Stimulated activated CD4-positive, alpha-beta T cell treated with anti-CD3 and anti-CD28 coated beads, TNF-alpha, amount 100 ng/mL, for 4 hours (primary cell): ENCODE results near the gene PTPRD.

ENCODE experiments used
- DNase-seq, 3 experiments: peaks; one replicate each; pipeline ENCODE4 v3.0.0-alpha.2; 2020; ENCODE audit warnings: low read depth in 3 of 3

PTPRD gene

DNA sequence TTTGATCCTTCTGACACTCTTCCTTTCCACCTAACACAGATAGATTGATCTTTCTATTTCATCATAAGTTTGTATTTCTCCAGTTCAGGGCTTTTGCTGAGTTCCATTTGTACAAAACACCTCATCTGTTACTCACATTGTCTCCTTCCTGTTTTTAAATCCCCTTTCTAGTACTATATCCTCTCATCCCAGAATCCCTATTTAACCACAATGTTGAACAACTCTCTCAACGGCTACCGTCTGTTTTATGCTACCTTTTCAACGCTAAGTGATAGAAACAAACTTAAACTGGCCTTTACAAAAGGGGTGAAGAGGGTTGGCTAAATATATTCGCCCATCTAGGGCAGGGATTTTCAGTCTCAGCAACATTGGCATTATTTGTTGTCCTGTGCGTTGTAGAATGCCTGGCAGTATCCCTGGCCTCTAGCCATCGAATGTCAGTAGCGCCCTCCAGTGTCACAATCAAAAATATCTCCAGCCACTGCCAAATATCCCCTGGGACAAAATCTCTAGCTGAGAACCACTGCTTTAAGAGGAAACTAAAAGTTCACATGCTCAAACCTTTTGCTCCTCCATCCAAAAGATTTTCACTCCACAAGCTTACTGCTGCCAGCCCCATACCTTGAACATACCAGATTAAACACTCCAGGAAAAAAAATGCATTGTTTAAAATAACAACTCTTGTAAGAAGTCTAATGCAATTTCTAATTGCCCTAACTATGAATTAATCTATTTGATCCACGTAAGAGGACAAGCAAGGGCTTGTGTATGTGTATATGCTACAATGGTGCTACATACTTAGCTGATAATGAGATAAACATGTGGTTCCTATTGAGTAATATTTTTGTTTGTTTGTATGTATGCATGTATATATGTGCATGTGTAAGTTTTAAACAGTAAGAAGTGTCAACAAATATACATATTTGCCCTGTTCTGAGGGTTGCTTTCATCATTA lies 344.0 kb downstream of the PTPRD start:
- DNase-seq, result no peak

DNA sequence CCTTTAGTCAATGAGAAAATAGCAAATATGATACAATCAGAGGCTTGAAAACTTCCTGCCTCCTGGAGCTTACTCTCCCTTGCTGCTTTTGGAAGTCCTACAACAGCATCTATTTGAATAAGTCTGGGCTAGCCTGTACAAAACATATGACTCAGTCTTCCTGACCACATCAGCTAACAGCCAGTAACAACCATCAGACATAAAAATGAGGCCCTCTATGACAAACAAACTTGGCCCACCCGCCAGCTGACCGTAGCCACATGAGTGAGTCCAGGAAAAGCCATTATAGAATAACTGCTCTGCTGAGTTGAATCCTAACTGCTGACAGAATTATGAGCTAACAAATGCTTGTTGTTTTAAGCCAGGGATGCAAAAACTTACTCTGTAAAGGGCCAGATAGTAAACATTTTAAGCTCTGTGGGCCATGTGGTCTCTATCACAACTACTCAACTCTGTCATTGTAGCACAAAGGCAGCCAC lies 347.6 kb downstream of the PTPRD start:
- DNase-seq, result no peak

DNA sequence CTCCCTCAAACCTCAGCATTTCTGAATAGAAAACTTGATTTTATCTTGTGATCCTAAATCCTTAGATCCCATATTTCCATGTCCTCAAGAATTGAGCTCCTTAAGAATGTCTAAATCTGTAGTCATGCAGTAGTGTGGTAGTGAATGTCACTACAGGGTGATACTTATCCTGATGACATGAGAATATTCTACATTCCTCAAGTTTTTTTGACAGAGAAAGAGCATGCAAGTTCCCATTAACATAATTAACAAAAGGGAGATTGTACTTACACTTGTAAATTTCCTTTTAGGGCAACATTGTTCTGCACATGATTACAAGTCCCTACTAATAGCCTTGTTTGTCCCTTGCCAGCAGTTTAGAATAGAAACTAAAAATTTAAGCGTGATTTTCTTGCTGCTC lies 352.3 kb downstream of the PTPRD start:
- no peak for DNase-seq

DNA sequence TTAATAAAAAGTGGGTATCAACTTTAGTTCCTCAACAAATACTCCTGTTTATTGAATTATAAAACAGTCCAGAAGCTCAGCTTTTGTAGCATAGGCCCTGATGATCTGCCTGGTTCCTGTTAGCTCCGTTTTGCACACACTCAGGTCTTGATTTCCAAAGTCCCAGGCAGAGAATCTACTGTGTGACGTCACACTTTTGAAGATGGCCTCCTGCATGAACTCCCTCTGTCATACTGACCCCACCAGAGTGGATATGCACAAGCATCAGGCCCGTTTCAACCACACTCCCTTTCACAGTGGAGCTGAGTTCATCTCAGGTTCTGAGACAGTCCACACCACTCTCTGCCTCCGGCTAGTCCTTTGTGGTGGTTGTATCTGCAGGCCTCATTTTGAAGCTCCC lies 353.1 kb downstream of the PTPRD start:
- no peak for DNase-seq

DNA sequence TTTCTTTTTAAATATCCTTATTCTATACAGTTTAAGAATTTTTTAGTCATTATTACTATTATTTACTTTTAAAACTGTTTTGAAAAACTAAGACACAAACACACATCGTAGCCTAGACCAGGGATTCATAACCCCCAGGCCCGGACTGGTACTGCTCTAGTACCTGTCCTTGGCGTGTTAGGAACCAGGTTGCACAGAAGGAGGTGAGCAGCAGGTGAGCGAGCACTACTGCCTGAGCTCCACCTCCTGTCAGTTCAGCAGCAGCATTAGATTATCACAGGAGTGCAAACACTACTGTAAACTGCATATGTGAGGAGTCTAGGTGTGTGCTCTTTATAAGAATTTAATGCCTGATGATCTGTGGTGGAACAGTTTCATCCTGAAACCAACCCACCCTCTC lies 357.0 kb downstream of the PTPRD start:
- DNase-seq, result no peak

DNA sequence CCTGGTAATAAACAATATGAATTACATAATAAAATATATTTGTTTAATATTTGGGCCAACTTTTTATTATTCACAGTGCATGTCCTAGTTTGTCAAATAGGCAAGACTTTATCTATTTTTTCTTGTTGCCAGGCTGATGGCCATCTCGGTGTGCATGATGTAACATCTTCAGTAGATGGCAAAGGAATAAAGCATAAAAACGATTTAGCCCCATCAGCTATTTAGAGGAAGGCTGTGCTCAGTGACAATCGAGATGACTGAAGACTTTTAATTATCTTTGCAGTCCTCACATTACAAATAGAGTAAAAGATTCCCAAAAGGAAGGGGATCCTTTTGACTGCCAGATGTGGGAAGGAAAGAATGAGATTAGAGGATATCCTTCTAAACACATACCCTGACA lies 358.5 kb downstream of the PTPRD start:
- no peak for DNase-seq

DNA sequence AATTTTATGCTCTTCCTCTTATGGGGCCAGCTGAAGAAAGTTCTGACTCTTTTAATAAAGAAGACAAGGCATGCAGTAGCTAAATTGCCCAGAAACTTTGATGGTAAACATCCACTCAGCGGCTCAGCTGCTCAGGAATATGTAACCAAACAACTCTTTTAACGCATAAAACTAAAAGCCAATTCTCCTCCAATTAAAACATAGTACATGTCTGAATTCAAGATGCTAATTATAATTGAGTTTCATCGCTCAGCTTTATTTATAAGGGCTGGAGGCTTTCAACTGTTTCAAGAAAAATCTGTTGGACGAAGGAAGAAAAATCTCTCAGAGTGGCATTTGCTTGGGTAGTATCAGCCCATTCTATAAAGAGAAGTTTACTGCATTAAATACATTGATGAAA lies 359.5 kb downstream of the PTPRD start:
- DNase-seq, result no peak

DNA sequence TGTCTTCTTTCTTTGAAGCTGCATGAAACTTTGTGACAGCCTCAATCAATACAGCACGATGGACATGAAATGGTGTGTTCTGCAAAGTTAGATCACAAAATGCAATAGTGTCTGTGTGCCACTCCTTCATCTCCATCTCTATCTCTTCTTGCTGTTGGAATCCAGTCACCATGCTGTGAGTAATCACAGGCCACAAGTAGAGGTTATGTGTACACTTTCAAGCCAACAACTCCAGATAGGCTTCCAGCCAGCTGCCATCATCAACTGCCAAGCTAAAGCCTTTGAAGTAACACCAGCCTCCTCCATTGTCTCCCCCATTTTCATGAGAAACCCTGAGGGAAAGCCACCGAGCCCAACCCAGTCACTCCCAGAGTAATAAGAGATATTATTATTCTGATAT lies 360.6 kb downstream of the PTPRD start:
- DNase-seq, result no peak

DNA sequence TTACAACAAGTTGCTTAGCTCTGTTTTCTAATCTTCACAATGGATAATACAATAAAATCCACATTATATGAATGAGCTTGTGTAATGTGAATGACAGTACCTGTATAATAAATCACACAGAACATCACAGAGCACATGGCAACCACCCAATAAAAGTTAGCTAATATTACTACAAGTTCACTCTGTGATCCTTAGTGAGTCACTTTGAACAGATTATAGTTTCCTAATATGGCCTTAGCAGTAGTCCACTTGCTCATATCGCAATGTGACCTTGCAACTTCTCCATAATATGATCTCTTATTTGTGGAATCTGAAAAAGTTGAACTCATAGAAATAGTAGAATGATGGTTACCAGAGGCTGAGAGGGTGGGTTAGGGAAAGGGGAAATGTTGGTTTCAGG lies 361.3 kb downstream of the PTPRD start:
- no peak for DNase-seq

DNA sequence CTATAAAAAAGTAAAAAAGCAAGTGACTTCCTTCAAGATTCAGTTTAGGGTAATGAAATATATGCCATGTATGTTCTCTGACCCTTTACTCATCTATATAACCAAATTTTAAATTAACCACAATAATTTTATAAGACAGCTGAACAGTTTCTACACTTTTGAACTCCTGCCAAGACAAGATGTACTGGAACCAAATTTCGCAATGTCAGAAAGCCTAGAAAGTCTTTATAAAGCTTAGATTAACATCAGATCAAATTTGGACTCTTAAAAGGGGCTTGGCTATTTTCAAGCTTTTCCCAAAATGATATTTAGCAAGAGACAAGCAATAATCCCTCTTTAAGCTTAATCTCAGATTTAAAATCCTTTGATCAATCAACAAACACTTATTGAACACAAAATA lies 362.6 kb downstream of the PTPRD start:
- no peak for DNase-seq

DNA sequence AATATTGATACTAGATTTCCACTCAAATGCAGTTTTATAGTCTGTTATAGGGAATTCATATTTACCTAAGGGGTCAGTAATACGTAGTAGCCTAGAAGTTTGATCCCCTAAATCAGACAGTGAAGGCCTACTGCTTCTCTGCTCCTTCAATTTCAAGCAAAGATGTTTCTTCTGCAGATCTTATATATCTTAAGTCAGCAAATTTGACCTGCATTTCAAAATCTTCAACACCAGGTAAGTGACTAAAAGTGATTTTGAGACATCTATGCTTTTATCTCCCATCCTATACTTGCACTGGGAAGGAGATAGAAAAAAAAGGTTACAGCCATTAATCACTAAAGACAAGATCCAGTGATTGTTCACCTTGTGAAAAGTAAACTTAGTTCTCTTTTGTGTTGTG lies 363.9 kb downstream of the PTPRD start:
- DNase-seq, result no peak

DNA sequence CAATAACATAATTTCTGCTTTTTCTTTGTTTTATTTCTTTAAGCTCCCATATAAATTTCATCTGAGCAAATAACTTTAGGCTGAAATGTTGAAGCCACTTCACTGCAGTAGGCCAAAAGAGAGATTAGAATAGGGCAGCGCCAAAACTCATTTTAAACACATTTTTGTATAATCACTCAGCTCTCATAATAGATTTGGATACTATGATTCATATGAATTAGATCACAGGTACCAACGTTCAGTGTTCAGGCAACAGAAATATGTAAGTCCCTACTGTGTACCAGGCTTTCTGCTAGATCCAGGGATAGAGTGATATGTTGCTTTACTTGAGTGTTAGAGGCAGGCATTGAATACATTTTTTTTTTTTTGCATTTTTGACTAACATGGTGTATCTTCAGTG lies 370.5 kb downstream of the PTPRD start:
- no peak for DNase-seq

DNA sequence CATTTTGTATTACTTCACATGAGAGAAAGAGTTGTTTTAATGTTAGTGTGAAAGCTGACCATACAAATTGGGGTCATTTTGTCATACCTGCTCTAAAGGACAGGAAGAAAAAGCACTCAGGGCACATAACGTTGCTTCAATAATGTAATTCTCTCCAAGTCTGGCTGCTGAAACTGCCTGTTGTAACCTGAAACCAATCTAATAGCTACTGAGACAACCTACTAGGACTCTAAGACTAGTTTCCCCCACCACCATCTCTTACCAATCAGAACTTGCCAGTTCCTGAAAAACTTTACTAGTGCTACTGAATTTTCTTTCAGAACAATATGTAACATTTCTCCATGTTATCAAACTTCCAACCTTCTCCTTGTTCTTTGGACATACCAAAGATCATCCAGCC lies 374.7 kb downstream of the PTPRD start:
- DNase-seq, result no peak

DNA sequence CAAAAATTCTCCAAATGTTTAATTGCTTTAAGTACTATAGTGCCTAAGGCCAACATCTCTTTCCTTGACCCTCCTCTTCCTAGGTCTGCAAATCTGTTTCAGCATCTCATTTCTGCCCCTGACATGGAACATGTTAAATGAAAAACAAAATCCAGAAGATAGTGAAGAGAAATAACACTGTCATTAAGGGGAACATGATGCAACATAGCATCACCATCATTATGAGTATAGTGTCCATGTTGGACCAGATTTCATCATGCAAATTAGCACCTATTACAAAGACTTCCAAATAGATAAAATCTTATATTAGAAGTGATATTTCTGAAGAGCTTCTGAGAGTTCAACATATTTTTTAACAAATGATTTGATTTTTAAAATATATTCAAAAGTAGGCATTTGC lies 375.2 kb downstream of the PTPRD start:
- DNase-seq, result no peak

DNA sequence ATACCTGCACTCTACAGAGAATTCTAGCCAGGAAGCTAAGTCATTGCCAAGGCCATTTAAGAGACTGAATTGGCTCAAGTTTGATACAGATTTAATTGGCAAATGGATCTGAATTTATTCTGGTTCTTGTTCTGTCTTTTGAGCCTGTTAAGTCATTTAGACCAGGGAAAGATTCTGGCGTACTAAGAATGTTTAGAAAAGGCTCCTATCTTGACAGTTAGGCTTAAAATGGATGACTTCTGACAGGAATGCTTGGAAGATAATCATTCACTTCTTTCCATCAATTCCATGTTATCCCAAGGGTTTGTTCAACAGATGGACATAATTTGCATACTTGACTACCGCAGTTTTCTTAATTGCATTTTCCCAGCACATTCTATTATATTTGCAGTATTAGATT lies 376.6 kb downstream of the PTPRD start:
- DNase-seq, result no peak

DNA sequence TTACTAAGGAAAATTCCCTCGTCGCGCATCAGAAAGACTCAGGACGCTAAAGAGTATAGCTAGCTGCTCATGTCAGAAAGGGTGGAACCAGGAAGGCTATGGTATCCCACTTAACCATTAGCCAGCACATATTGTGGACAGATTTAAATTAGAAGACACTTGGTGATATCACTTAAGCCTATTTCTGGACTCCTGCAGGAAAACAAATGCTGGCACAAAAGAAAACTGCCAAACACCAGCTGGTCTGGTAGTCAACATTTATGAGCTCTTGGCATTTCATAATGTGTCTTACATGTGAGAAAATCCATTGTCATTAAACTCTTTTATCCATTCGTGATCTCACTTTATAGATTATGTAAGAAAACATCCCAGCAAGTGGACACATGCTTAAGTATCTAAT lies 377.4 kb downstream of the PTPRD start:
- DNase-seq, result no peak

DNA sequence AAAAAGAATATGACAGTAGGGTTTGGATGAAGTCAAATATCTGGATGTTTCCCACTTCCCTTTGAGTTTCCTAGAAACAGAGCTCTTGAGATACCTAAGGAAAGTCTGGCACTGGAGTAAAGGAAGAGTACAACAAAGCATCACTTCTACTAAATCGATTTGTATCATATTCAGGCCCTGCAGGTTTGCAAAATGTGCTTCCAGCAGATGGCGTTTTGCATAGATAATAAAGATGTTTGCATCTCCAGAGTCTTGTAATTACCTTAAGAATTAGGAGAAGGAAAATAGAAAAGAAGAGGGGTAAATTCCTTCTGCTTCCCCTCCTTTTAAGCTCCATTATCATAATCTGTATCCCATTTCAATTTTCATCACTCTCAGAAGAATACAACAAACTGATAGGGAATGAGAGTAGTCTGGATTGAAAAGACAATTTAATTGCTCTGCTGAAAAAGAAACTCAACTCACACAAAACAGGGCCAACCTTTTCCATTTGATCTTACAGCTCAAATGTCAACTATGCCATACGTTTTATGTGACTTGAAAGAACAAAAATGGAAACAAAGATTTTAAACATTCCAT lies 380.4 kb downstream of the PTPRD start:
- DNase-seq, result no peak

DNA sequence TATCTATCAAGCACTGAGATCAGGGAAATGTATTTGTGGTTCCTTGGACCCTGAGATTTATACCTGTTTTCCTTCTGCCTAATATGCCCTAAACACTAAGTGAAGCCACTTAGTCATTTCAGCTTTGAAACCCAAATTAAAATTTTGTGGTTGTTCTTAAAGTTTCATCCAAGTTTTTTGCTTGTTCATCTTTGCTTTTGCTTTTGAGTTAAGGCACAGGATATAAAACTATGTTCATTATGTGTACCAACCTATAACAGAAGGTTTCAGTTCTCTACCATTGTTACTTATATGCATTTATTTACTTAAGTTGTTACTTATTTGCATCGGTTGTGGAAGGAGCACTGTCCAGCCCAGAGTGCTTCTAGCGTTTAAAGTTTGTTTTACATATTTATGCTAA lies 382.3 kb downstream of the PTPRD start:
- no peak for DNase-seq

DNA sequence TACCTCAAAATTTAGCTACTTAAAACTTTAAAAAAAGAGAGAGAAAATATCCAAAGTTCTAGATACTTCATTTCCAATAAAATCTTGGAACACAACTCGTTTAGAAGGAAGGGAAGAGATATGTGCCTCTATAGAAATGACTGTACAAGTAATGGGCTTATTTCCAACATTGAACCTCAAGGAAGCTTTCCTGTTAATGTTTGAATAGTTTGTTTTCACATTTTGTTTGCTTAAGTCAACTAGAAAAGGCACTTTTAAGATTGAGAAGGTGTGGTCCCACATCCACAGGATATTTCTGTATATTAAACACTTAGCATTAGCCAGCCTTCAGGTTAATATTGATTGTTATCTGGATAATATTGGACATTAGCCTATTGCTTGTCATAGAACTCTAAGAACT lies 384.7 kb downstream of the PTPRD start:
- DNase-seq, result no peak

DNA sequence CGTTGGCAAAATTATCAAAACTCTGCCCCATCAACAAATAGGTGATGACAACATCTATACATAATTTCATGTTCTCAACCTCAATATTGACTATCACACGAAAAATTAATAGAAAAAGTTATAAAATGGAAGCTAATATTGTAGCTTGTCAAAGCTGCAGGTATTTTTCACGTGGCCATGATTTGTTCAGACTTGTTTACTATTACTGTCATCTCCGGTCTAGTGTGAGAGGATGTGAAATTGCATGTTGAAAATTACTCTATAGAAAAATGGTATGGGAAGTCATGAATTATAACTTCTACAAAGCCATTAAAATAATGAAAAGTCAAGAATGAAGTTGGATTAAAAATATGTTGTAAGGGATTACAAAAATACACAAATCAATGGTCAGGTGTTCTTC lies 385.8 kb downstream of the PTPRD start:
- DNase-seq, result no peak

DNA sequence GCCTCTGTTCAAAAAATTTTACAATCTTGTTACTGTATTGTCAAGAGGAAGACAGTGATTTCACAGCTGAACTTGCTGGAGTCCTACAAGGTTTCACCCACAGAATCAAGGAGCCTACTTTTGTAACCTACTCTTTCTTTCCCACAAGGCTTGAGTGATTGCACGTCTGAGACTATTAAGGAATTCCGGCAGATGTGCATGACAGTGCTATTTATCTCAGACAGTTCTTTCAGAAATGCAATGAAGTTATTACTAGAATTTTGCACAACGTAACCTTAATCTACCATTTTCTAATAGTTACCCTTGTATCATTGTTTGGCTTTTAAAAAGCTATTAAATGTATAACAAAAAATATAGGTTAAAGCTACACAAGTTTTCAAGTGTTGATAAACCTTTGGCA lies 400.1 kb downstream of the PTPRD start:
- DNase-seq, result no peak

DNA sequence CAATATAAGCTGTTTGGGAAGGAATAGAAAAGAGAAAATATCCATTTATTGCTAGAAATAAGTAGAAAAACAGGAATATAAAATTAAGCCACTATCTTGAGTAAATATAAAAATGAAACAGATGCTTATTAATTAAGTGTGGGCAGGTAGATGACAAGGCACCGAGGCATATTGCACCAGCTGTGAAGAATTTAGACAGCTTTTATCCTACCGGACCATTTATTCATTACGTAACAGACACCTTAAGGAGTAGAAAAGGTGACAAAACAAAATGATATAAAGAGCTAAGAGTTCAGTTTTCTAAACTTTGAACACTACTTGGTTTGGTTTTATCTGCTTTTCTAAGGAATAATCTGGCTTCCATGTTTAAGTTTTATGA lies 404.1 kb downstream of the PTPRD start:
- DNase-seq, result no peak

DNA sequence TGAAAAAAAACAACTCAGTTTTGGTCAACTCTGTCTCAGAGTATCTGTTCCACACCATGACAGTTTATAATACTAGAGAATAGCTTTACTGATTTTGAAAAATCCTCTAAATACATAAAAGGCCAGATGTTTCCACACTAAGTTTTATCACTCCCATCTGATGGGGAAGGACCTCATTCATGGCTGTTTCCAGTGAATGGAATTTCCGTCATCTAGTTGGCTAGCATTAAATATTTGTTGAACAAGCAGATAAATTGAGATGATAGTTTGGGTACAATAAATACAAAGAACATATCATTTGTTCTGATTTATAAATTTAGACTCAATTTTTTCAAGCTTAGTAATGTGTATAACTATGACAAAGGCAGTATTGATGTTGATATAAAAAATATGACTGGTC lies 408.5 kb downstream of the PTPRD start:
- DNase-seq, result no peak

DNA sequence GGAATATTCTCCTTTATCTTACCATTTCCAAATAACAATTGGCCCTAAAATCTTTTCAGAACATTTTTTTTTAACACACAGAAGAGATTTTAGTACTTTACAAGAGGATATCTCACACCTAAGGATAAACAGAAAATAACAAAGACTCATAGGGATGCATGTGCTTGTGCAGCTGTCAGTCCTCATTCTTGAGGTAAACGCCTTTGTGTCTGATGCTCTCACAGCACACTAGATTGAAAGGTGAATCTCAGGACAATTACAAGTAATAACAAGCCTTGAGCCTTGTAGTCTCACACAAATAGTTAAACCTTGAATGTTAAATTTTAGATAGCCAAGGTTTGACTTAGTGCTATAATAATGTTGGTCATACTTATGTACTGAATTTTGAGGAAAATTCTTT lies 439.2 kb downstream of the PTPRD start:
- DNase-seq, result no peak
